ENCODE data around the gene GALNT14. TPM values are rescaled to one million over a fixed set of nuclear protein-coding genes. Genes with fewer than 3 reads are reported as not detected.

GALNT14 gene
- total RNA-seq, 1 donor from 2014 or later, result 6.4 TPM

DNA sequence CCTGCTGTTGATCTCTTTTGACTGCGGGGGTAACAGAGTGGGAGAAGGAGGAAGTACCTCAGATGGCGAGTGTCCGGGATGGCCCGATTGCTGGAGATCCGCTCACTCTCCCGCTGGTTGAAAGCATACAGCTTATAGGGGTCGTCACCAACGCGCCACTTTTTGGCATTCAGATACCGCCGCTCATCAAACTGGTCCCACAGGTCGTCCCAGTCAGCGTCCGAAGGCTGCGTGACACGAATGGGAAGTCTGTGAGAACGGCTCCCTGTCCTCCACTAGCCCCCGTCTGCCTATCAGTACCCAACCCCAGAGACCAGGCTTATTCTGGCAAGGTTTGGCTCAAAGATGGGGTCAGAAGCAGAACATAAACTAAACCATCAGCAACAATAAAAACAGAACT, 145.5 kb downstream of the GALNT14 start:
- Histone ChIP-seq H3K27me3 (no peaks in the 10 kb centered on the region), H4K20me1 (ENCODE audit: low read depth) (no peaks in the 10 kb centered on the region), H3K27ac (no peak overlapping the region), H3K4me2 (no peak overlapping the region), H3K9me3 (ENCODE audit: low read depth) (no peaks in the 10 kb centered on the region), H3K4me3 (no peak overlapping the region), H2AFZ (replicated peaks) (no peak overlapping the region), H3K4me1 (peaks cover 12% of the 10 kb centered on the region), H3K36me3 (no peaks in the 10 kb centered on the region), H3K79me2 (ENCODE audit: low read depth) (no peaks in the 10 kb centered on the region), H3K9ac (no peak overlapping the region), H3F3A (ENCODE audit: low read depth) (peaks cover 3% of the 10 kb centered on the region)
- Mint-ChIP-seq H3K4me3 (no peak overlapping the region), H3K9me3 (peaks cover 2% of the 10 kb centered on the region), H3K36me3 (no peaks in the 10 kb centered on the region), H3K27ac (no peak overlapping the region), H3K4me1 (peaks cover 8% of the 10 kb centered on the region), H3K27me3 (ENCODE audit: insufficient read depth, low read depth) (peaks cover 5% of the 10 kb centered on the region)
- TF ChIP-seq EZH2 (IDR thresholded peaks at IDR 0.05), result no peak
- TF ChIP-seq CTCF (IDR thresholded peaks at IDR 0.05), result no peak
- TF ChIP-seq EZH2phosphoT487 (IDR thresholded peaks at IDR 0.05), result no peak
- no peak for DNase-seq (ENCODE audit: low spot score)

DNA sequence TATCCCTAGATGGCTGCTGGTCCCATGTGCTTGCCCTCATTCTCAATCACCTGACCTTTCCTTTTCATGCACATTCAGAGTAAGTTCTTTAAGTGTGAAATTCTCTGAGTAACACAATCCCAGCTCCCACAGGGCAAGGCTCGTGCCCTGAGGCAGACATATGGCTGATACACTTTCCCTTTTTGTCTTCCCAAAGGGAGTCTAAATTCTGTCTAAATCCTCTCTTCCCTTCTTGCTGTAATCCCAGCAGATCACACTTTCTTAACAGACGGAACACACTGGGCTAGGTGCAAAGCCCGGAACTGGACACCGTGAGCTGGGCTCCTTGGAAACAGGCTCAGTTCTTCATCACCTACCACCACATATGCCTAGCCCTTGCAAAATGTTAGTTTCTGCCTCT, 147.6 kb downstream of the GALNT14 start:
- DNase-seq (ENCODE audit: low spot score), result peak; percentile 23
- Histone ChIP-seq H2AFZ (replicated peaks) (no peak overlapping the region), H3K9me3 (ENCODE audit: low read depth) (no peaks in the 10 kb centered on the region), H3K4me2 (no peak overlapping the region), H3K27me3 (no peaks in the 10 kb centered on the region), H3K4me1 (peaks cover 10% of the 10 kb centered on the region), H3K27ac (no peak overlapping the region), H3K4me3 (no peak overlapping the region), H3F3A (ENCODE audit: low read depth) (peaks cover 3% of the 10 kb centered on the region), H3K36me3 (no peaks in the 10 kb centered on the region), H3K9ac (no peak overlapping the region), H3K79me2 (ENCODE audit: low read depth) (no peaks in the 10 kb centered on the region), H4K20me1 (ENCODE audit: low read depth) (no peaks in the 10 kb centered on the region)
- Mint-ChIP-seq H3K27me3 (ENCODE audit: insufficient read depth, low read depth) (peaks cover 13% of the 10 kb centered on the region), H3K4me3 (no peak overlapping the region), H3K9me3 (peaks cover 2% of the 10 kb centered on the region), H3K4me1 (peaks cover 9% of the 10 kb centered on the region), H3K36me3 (no peaks in the 10 kb centered on the region), H3K27ac (no peak overlapping the region)
- no peak for TF ChIP-seq EZH2 (IDR thresholded peaks at IDR 0.05)
- TF ChIP-seq CTCF (IDR thresholded peaks at IDR 0.05), result no peak
- TF ChIP-seq EZH2phosphoT487 (IDR thresholded peaks at IDR 0.05), result no peak

- Mint-ChIP-seq H3K36me3 (no peaks in the 10 kb centered on the region), H3K27me3 (ENCODE audit: insufficient read depth, low read depth) (peaks cover 13% of the 10 kb centered on the region), H3K9me3 (peaks cover 2% of the 10 kb centered on the region), H3K27ac (no peak overlapping the region), H3K4me3 (no peak overlapping the region), H3K4me1 (peaks cover 9% of the 10 kb centered on the region)
- Histone ChIP-seq H4K20me1 (ENCODE audit: low read depth) (no peaks in the 10 kb centered on the region), H3K36me3 (no peaks in the 10 kb centered on the region), H3F3A (ENCODE audit: low read depth) (peaks cover 3% of the 10 kb centered on the region), H3K4me2 (no peak overlapping the region), H3K9me3 (ENCODE audit: low read depth) (no peaks in the 10 kb centered on the region), H3K9ac (no peak overlapping the region), H3K79me2 (ENCODE audit: low read depth) (no peaks in the 10 kb centered on the region), H3K4me3 (no peak overlapping the region), H2AFZ (replicated peaks) (no peak overlapping the region), H3K27me3 (no peaks in the 10 kb centered on the region), H3K4me1 (peaks cover 10% of the 10 kb centered on the region), H3K27ac (no peak overlapping the region)
- no peak for TF ChIP-seq EZH2phosphoT487 (IDR thresholded peaks at IDR 0.05)
- TF ChIP-seq EZH2 (IDR thresholded peaks at IDR 0.05), result no peak
- TF ChIP-seq CTCF (IDR thresholded peaks at IDR 0.05), result no peak
- peak; percentile 24 for DNase-seq (ENCODE audit: low spot score)
These were observed 148.1 kb downstream of the GALNT14 start for GRCh38 chr2:30990176-30990575.
